Lower lobe of right lung (tissue), 2 donors: ENCODE data around the gene TRAPPC3L. TPM values are rescaled to one million over a fixed set of nuclear protein-coding genes. Genes with fewer than 3 reads are reported as not detected.
A peak's percentile ranks its signal among the peaks of the same experiment; 100 is the strongest.

Experiments used
- ATAC-seq, 2 donors: fragments of 200-7000 bp; cut with Tn5 transposase; one replicate each; pipeline ENCODE4 v1.9.1; 2020 to 2022; ENCODE audit warnings: mild to moderate bottlenecking in 2 of 2, moderate library complexity in 2 of 2
- DNase-seq: peaks from one replicate; pipeline ENCODE4 v3.0.0-alpha.2; 2020
- H3K27ac ChIP-seq: fragments of 200-600 bp; one replicate; pipeline ENCODE4 v1.8.0; 2022
- H3K27me3 ChIP-seq: fragments of 200-600 bp; one replicate; pipeline ENCODE4 v1.8.0; 2022; ENCODE audit warnings: low read depth
- H3K36me3 ChIP-seq: fragments of 200-600 bp; one replicate; pipeline ENCODE4 v1.8.0; 2022; ENCODE audit warnings: mild to moderate bottlenecking
- H3K4me1 ChIP-seq: fragments of 200-600 bp; one replicate; pipeline ENCODE4 v1.8.0; 2022
- H3K4me3 ChIP-seq: fragments of 200-600 bp; one replicate; pipeline ENCODE4 v1.8.0; 2022; ENCODE audit warnings: mild to moderate bottlenecking
- H3K9me3 ChIP-seq: fragments of 200-600 bp; one replicate; pipeline ENCODE4 v1.8.0; 2022
- intact Hi-C: fragments of 100-400 bp; cut with DNase I; formaldehyde crosslinking; loops from one replicate; pipeline ENCODE4 v1.11.0; 2022
- total RNA-seq: library from RNA; stranded (reverse); fragmentation: NEBNext Ultra II Directional; extraction: Animal tissue kit (Norgen Biotek cat#: 25700); gene quantifications from one replicate; pipeline ENCODE4 v1.2.1, GENCODE V29; 2021
- TF ChIP-seq, protein P1 (sequence below): fragments of 200-600 bp; IDR thresholded peaks from one replicate; pipeline ENCODE4 v1.8.0; 2022; ENCODE audit warnings: antibody characterized with exemption, mild to moderate bottlenecking
- donor health status: DM: no; HTN: yes; CAD: no; lungs with severe emphysema.

Gene TRAPPC3L
- total RNA-seq, 1 donor from 2014 or later = not detected

GRCh38 chr6:116450769-116451740 is 94.4 kb downstream of the TRAPPC3L start:
- intact Hi-C loops = no loop called here
- DNase-seq = peak; percentile 53
- H3K36me3 ChIP-seq = no peaks in the 10 kb centered on the region
- no peak overlapping the region for H3K4me3 ChIP-seq
- TF ChIP-seq, protein P1, sequence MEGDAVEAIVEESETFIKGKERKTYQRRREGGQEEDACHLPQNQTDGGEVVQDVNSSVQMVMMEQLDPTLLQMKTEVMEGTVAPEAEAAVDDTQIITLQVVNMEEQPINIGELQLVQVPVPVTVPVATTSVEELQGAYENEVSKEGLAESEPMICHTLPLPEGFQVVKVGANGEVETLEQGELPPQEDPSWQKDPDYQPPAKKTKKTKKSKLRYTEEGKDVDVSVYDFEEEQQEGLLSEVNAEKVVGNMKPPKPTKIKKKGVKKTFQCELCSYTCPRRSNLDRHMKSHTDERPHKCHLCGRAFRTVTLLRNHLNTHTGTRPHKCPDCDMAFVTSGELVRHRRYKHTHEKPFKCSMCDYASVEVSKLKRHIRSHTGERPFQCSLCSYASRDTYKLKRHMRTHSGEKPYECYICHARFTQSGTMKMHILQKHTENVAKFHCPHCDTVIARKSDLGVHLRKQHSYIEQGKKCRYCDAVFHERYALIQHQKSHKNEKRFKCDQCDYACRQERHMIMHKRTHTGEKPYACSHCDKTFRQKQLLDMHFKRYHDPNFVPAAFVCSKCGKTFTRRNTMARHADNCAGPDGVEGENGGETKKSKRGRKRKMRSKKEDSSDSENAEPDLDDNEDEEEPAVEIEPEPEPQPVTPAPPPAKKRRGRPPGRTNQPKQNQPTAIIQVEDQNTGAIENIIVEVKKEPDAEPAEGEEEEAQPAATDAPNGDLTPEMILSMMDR = no peak
- H3K4me1 ChIP-seq = peaks cover 34% of the 10 kb centered on the region
- no peaks in the 10 kb centered on the region for H3K9me3 ChIP-seq
- peak; percentile 62 to 75 for ATAC-seq
- no peak overlapping the region for H3K27ac ChIP-seq
- H3K27me3 ChIP-seq = no peaks in the 10 kb centered on the region

GRCh38 chr6:116450185-116450710 is 95.2 kb downstream of the TRAPPC3L start:
- Histone ChIP-seq H3K9me3 (no peaks in the 10 kb centered on the region), H3K36me3 (no peaks in the 10 kb centered on the region), H3K4me1 (peaks cover 34% of the 10 kb centered on the region), H3K27ac (no peak overlapping the region), H3K4me3 (no peak overlapping the region), H3K27me3 (no peaks in the 10 kb centered on the region)
- intact Hi-C loops = no loop called here
- no peak for ATAC-seq
- TF ChIP-seq, protein P1 = no peak
- DNase-seq = no peak

DNA sequence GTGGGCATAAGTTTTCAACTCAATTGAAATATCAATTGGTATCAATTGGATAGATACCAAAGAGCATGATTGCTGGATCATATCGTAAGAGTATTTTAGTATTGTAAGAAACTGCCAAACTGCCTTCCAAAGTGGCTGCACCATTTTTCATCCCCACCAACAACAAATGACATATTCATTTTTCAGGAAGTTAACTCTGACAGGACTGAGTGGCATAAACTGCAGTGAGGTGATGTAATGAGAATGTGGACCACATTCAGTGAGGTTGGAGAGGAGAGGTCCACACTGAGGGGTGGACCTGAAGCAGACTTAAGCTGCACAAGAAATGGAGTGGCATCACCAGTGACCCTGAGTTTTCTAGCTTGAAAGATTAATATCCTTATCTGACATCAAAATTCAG is 95.9 kb downstream of the TRAPPC3L start:
- DNase-seq = no peak
- TF ChIP-seq, protein P1 = no peak
- Histone ChIP-seq H3K27ac (no peak overlapping the region), H3K36me3 (no peaks in the 10 kb centered on the region), H3K27me3 (no peaks in the 10 kb centered on the region), H3K4me3 (no peak overlapping the region), H3K4me1 (peaks cover 34% of the 10 kb centered on the region), H3K9me3 (no peaks in the 10 kb centered on the region)
- intact Hi-C loops = no loop called here
- ATAC-seq = no peak

DNA sequence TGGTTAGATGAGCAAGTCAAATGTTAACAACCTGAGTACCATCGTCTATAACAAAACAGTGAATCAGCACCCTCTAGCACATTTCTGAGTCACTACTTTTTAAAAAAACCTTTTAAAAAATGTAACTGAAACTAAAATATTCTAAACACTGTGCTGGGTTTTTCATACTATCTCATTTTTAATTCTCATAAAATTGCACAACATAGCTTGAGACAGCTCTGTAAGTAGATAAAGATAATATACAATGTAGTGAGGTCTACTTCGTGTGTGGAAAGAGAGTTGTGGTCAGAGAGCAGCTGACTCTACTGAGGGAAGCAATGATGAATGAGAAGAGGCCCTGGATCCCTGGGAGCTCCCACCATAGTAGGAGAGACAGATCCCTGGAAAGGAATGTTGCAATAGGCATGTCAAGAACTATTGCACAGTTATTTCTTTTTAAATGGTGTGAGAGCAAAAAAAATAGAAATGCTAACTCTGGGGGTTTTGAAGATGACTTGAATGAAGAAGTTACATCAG is 97.9 kb downstream of the TRAPPC3L start:
- no peak overlapping the region for H3K27ac ChIP-seq
- intact Hi-C loops = no loop called here
- H3K9me3 ChIP-seq = no peaks in the 10 kb centered on the region
- ATAC-seq = peak; percentile 61 to 74
- no peaks in the 10 kb centered on the region for H3K27me3 ChIP-seq
- H3K4me3 ChIP-seq = no peak overlapping the region
- no peak for DNase-seq
- TF ChIP-seq, protein P1 = no peak
- H3K36me3 ChIP-seq = no peaks in the 10 kb centered on the region
- peaks cover 34% of the 10 kb centered on the region for H3K4me1 ChIP-seq

GRCh38 chr6:116447052-116447451 is 98.4 kb downstream of the TRAPPC3L start:
- H3K27ac ChIP-seq = no peak overlapping the region

More at GRCh38 chr6:116447052-116447451, 98.4 kb downstream of the TRAPPC3L start:
- Histone ChIP-seq H3K36me3 (no peaks in the 10 kb centered on the region), H3K4me1 (peaks cover 34% of the 10 kb centered on the region), H3K27me3 (no peaks in the 10 kb centered on the region), H3K9me3 (no peaks in the 10 kb centered on the region), H3K4me3 (no peak overlapping the region)
- DNase-seq (no peak), ATAC-seq (no peak)
- intact Hi-C loops = no loop called here
- TF ChIP-seq, protein P1 = no peak
